Measurements from ENCODE around the gene TTC9.

The TTC9 gene

DNA sequence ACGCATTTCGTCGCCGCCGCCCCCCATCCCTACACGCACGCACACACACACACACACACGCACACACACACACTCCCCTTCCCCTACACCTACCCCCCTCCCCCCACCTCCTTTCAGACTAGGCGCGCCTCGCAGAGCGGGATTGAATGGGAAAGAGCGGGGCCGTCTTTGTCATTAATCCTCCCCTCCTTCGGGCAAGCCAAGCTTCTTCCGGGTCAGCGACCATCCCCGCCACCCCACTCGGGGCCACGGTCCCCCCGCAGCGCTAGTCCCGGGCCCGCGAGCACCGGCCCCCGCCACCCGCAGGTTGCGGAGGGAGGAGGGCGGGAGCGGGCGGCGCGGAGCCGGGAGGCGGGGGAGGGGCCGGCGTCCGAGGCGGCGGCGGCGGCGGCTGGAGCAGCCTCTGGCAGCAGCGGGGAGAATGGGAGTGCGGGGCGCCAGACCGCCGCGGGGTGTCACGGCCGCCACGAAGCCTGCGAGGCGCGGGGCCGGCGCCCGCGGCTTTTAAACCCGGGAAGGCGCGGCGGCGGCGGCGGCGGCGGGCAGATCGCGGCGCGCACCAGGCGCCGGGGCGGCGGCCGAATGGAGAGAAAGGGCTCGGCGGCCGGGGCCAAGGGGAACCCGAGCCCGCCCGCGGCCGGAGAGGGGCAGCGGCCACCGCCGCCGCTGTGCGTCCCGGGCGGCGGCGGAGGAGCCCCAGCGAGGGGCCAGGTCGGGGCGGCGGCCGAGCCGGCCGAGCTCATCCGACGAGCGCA, at the start of gene TTC9:
Gene TTC9, plus strand, starts transcription at position 369 of the 755 bp plus-strand sequence. Its CDS starts 214 bp downstream, at position 583.
- H3K36me3 Mint-ChIP-seq, result peaks cover 6 to 19% of the 10 kb centered on the region in 2 donors
- peak within 1 kb of the TSS; percentile 97 for H3K27ac Mint-ChIP-seq
- no peaks in the 10 kb centered on the region for H3K27me3 Mint-ChIP-seq
- peaks cover 40 to 70% of the 10 kb centered on the region in 2 donors for H3K4me1 Mint-ChIP-seq
- H3K4me3 Mint-ChIP-seq, result peak within 1 kb of the TSS; percentile 93 to 94
- no peak for DNase-seq
- no peaks in the 10 kb centered on the region for H3K9me3 Mint-ChIP-seq
- peak; percentile 13 to 22 for ATAC-seq (replicated peaks)

DNA sequence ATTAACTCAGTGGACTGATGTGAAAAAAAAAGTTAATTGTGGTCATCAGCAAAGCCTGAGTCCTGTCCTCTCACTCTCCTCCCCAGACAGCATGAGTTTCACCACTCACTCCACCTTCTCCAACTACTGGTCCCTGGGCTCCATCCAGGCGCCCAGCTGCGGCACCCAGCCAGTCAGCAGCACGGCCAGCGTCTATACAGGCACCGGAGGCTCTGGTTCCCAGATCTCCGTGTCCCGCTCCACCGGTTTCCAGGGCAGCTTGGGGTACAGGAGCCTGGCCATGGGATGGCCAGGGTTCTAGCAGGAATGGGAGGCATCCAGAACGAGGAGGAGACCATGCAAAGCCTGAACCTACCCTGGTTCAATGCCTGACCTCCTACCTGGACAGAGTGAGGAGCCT, 47.3 kb upstream of the TTC9 start:
- H3K9me3 Mint-ChIP-seq, result no peaks in the 10 kb centered on the region
- no peaks in the 10 kb centered on the region for H3K27me3 Mint-ChIP-seq
- peak overlapping the region; percentile 71 for H3K27ac Mint-ChIP-seq
- peaks cover 10 to 11% of the 10 kb centered on the region in 2 donors for H3K4me1 Mint-ChIP-seq
- ATAC-seq (replicated peaks) (no peak), DNase-seq (no peak)
- peaks cover 23 to 34% of the 10 kb centered on the region in 2 donors for H3K36me3 Mint-ChIP-seq
- H3K4me3 Mint-ChIP-seq, result no peak overlapping the region

DNA sequence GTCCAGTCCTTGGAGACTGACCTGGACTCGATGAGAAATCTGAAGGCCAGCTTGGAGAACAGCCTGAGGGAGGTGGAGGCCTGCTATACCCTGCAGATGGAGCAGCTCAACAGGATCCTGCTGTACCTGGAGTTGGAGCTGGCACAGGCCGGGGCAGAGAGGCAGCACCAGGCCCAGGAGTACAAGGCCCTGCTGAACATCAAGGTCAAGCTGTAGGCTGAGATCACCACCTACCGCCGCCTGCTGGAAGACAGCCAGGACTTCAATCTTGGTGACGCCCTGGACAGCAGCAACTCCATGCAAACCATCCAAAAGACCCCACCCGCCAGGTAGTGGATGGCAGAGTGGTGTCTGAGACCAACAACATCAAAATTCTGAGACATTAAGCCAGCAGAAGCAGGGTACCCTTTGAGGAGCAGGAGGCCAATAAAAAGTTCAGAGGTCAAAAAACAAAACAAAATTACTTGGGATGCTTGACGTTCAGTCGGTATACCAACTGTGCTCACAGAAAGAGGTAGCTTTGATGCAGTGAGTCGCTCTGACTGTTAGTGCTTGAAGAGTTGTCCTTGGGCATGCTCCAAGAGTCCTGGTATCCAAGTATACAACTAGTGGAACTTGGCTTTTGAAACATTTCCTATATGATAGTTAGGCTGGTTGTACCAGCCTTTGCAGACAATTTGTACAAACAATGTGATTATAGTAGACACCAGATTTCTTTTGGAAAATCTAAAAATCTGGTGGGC, 46.1 kb upstream of the TTC9 start:
- peaks cover 17 to 25% of the 10 kb centered on the region in 2 donors for H3K36me3 Mint-ChIP-seq
- no peak overlapping the region for H3K27ac Mint-ChIP-seq
- H3K9me3 Mint-ChIP-seq, result no peaks in the 10 kb centered on the region
- H3K4me3 Mint-ChIP-seq, result no peak overlapping the region
- peaks cover 11 to 18% of the 10 kb centered on the region in 2 donors for H3K4me1 Mint-ChIP-seq
- H3K27me3 Mint-ChIP-seq, result no peaks in the 10 kb centered on the region
- DNase-seq, result no peak
- ATAC-seq (replicated peaks), result no peak

DNA sequence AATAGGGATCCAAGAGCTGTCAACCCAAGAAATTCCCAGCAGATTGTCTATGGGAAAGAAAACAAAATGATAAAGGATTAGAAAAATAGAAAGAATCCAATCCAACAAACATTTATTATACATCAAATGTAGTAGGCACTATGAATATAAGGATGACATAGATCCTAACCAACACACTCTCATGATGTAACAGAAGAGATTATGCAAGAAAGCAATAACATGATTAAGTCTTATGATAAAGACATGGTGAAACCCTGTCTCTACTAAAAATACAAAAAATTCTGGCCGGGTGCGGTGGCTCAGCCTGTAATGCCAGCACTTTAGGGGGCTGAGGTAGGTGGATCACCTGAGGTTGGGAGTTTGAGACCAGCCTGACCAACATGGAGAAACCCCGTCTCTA, 44.0 kb upstream of the TTC9 start:
- Mint-ChIP-seq H3K36me3 (peaks cover 12 to 15% of the 10 kb centered on the region in 2 donors), H3K27ac (no peak overlapping the region)

DNA sequence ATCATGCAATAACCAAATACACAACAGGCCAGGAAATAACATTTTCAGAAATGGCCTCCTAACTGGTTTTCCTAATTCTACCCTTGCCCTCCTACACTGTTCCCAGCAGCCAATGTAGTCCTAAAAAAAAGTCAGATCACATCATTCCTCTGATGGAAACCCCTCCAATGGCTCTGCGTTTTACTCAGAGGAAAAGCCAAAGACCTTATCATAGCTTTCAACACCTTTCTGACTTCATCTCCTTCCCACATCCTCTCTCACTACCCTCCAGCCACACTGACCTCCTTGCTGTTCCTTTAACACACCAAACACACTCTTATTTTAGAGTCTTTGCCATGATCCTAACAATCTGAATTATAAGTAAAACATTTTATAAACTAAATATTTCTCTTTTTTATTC, 42.4 kb upstream of the TTC9 start:
- Mint-ChIP-seq H3K27me3 (peaks cover 3 to 6% of the 10 kb centered on the region in 2 donors), H3K9me3 (no peaks in the 10 kb centered on the region), H3K36me3 (peaks cover 9 to 13% of the 10 kb centered on the region in 2 donors), H3K4me1 (peaks cover 17 to 37% of the 10 kb centered on the region in 2 donors), H3K27ac (no peak overlapping the region), H3K4me3 (peak overlapping the region; percentile 36 to 98)
- ATAC-seq (replicated peaks), result no peak
- no peak for DNase-seq

More for the DNA sequence above, 44.0 kb upstream of the TTC9 start:
- ATAC-seq (replicated peaks) (no peak), DNase-seq (no peak)
- Mint-ChIP-seq H3K4me3 (no peak overlapping the region), H3K9me3 (no peaks in the 10 kb centered on the region), H3K27me3 (peaks cover 0 to 3% of the 10 kb centered on the region in 2 donors), H3K4me1 (peaks cover 17 to 37% of the 10 kb centered on the region in 2 donors)

DNA sequence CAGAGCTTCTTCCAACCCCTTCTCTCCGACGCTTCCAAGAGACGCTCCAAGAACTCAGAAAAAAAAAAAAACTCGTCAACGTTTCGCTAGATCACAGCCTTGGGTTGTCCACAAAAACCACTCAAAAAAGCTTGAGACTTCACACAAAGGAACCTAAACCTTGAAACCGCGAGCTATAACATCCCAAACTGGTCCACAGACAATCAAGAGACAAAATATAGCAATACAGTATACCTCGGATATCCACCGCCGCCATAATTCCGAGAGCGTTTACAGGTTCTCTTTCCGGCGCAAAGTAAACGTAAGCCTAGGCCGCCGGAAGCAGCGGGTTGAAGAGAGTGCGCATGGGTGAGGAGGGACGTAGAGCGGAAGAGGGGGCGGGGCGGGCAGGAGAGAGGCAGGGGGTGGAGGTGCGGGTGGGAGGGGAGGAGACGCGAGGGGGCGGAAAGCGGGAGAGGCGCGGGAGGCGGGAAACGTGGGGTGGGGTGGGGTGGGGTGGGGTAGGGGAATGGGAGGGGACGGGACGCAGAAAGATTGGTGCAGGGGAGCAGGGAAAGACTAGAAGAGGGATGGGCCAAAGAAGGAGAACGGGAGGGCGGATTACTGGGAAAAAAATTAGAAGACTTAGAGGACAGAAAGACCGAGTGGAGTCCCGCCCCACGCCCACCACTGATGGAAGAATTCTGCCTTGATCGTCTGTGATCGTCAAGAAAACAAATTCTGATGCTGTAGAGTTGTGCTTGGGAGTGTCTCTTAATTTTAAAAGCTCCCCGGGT, 41.1 kb upstream of the TTC9 start, which contains the start of gene MED6:
Gene MED6, minus strand, starts transcription at position 274 of the 776 bp plus-strand sequence. Its CDS starts 18 bp downstream, at position 256.
- Mint-ChIP-seq H3K27ac (peak within 1 kb of the TSS; percentile 99), H3K4me3 (peak within 1 kb of the TSS; percentile 97 to 98), H3K9me3 (no peaks in the 10 kb centered on the region), H3K4me1 (peaks cover 10 to 37% of the 10 kb centered on the region in 2 donors), H3K27me3 (peaks cover 3 to 6% of the 10 kb centered on the region in 2 donors), H3K36me3 (peaks cover 1% of the 10 kb centered on the region in 2 donors)
- ATAC-seq (replicated peaks) (peak; percentile 98), DNase-seq (peak; percentile 80)

DNA sequence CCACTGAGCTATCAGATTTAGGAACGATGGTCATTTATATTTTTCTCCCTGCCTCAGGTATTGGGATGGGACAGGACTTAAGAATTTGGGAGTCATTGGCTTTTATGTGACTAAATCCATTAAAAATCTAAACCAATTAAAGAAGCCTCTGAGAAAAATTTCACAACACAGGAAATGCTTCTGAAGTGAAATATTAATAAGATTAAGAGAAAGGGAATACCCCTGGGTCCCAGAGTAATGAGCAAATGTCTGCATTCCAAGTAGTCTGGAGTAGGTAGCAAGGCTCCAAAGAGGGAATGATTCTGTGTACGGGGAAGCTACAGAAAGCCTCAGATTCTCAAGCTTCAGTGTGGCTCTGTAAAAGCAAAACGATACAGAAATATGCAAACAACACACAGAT, 40.6 kb upstream of the TTC9 start:
- Mint-ChIP-seq H3K27me3 (peaks cover 3 to 6% of the 10 kb centered on the region in 2 donors), H3K36me3 (no peaks in the 10 kb centered on the region), H3K9me3 (no peaks in the 10 kb centered on the region), H3K4me1 (peaks cover 10 to 37% of the 10 kb centered on the region in 2 donors), H3K27ac (peak overlapping the region; percentile 99), H3K4me3 (peak overlapping the region; percentile 97 to 98)
- no peak for DNase-seq
- no peak for ATAC-seq (replicated peaks)

DNA sequence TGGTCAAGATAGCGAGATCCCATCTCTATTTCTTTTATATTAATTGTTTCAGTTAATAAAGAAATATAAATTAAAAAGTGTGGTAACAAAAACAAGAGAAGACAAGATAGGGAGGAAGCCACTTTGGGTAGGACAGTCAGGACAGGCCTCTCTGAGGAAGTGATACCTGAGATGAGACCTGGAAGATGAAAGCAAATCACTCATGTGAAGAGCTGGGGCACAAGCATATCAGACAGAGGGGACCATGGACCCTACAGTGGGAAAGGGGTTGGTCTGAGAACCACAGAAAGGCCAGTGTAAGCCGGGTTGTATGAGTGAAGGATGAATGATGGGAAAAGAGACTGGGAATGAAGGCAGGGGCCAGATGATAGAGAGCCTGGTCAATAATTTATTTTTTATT, 39.5 kb upstream of the TTC9 start:
- no peak overlapping the region for H3K27ac Mint-ChIP-seq
- peaks cover 3 to 6% of the 10 kb centered on the region in 2 donors for H3K27me3 Mint-ChIP-seq
- ATAC-seq (replicated peaks), result peak; percentile 67 to 74
- H3K4me1 Mint-ChIP-seq, result peaks cover 10 to 37% of the 10 kb centered on the region in 2 donors
- H3K4me3 Mint-ChIP-seq, result no peak overlapping the region
- H3K9me3 Mint-ChIP-seq, result no peaks in the 10 kb centered on the region
- no peaks in the 10 kb centered on the region for H3K36me3 Mint-ChIP-seq
- no peak for DNase-seq

DNA sequence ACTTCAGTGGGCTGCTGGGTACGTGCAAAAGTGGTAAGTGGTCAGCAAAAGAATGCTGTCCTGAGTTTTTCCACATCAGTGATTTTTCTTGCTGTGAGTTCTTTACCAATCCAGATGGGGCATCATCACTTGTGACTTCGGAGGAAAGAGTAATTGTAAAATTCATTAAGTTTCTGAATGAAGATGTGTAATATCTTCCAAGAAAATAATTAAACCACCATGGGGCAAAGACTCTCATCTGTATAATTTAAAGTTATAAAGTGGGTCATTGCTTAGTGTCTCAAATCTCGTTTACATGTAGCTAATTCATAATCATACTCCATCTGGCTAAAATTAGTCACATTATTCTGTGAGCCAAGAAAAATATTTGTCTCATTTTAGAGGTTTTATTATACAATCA, 30.5 kb upstream of the TTC9 start:
- no peak for ATAC-seq (replicated peaks)
- Mint-ChIP-seq H3K4me1 (no peaks in the 10 kb centered on the region), H3K4me3 (no peak overlapping the region), H3K27me3 (no peaks in the 10 kb centered on the region), H3K27ac (no peak overlapping the region), H3K36me3 (no peaks in the 10 kb centered on the region), H3K9me3 (no peaks in the 10 kb centered on the region)
- DNase-seq, result no peak

DNA sequence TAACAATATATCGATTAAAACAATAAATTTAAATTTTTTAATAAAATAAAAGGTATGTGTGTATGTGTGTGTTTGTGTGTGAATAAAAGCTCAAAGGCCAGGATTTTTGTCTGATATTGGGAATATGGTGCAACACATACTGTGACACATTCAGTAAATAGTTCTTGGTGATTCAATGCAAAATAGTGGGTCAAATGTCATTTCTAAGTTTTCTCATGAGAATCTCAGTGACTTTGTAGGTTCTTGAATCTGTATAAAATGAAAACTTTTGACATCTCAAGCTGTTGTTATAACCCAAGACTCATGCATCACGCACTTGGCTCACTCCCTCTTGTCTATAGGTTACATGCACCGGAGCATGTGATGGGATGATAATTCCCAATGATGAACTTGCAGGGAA, 25.1 kb upstream of the TTC9 start:
- no peaks in the 10 kb centered on the region for H3K27me3 Mint-ChIP-seq
- H3K4me3 Mint-ChIP-seq, result no peak overlapping the region
- no peak for DNase-seq
- H3K9me3 Mint-ChIP-seq, result no peaks in the 10 kb centered on the region
- H3K27ac Mint-ChIP-seq, result no peak overlapping the region
- no peak for ATAC-seq (replicated peaks)
- peaks cover 0 to 3% of the 10 kb centered on the region in 2 donors for H3K36me3 Mint-ChIP-seq
- no peaks in the 10 kb centered on the region for H3K4me1 Mint-ChIP-seq

DNA sequence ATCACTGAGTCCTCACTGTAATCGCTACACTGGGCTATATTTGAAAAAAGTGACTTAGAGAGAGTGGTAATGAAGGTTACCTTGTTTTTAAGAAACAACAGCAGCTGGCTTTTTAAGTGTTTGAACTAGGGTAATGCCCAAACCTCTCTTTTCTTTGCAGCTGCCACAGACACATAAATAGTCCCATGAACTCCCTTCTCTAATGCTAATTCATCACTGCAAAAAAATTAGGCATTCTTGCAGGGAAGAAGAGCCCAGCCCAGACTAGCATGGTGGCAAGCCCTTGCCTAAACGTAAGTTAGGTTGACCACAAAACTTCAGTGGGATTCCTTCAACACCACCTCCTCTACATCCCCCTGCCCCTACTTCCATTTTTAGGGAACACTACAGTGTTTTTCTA, 23.4 kb upstream of the TTC9 start:
- H3K36me3 Mint-ChIP-seq, result peaks cover 10 to 11% of the 10 kb centered on the region in 2 donors
- H3K27me3 Mint-ChIP-seq, result no peaks in the 10 kb centered on the region
- DNase-seq (no peak), ATAC-seq (replicated peaks) (no peak)
- peaks cover 3 to 7% of the 10 kb centered on the region in 2 donors for H3K9me3 Mint-ChIP-seq
- H3K4me3 Mint-ChIP-seq, result no peak overlapping the region
- peak overlapping the region; percentile 38 for H3K27ac Mint-ChIP-seq
- peaks cover 7 to 10% of the 10 kb centered on the region in 2 donors for H3K4me1 Mint-ChIP-seq

DNA sequence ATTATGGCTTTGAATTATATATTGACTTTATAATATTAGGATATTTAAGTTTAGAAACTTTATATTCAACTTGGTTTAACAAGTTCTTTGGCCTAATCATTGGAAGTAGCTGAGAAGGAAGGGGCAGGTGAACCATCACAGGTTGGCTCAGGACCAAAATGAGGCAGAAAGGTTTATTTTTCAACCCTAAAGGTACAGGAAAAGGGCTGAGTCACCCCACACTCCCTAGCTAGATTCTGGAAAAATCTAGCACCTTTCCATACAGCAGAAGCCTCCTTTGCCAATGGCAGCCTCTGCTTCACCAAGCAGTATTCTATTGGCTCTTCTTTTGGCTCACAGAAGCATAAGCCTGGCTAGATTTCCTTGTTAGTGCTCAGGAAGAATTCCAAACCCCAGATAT, 22.0 kb upstream of the TTC9 start:
- DNase-seq, result no peak
- Mint-ChIP-seq H3K27ac (no peak overlapping the region), H3K4me3 (no peak overlapping the region), H3K36me3 (peaks cover 12 to 20% of the 10 kb centered on the region in 2 donors), H3K4me1 (peaks cover 7 to 18% of the 10 kb centered on the region in 2 donors), H3K9me3 (peaks cover 3 to 10% of the 10 kb centered on the region in 2 donors), H3K27me3 (no peaks in the 10 kb centered on the region)
- no peak for ATAC-seq (replicated peaks)

DNA sequence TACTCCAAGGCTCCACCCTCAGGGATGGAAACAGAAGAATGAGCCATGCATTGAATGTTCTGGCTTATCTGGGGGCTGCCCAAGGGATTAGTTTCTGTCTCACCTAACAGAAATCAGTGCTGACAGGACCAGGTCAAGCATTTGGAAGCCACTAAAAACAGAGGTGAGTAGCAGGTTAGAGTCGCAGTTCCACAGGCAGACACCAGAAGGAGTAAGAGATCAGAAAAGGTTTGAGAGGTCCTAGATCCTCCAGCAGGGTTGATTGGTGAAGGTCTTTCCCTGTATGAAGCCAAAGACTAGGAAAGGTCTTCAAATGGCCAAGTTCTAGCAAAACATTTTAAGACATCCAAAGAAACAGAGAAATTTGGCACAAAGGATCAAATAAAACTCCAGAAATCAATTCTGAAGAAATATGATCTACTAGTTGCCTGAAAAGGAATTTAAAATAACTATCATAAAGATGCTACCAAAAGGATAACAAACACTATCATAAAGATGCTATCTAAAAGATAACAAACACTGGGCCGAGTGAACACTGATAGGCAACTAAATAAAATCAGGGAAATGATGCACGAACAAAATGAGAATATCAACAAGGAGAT, 19.5 kb upstream of the TTC9 start:
- Mint-ChIP-seq H3K27me3 (no peaks in the 10 kb centered on the region), H3K36me3 (peaks cover 29 to 43% of the 10 kb centered on the region in 2 donors), H3K27ac (no peak overlapping the region), H3K4me3 (no peak overlapping the region), H3K4me1 (peaks cover 11 to 27% of the 10 kb centered on the region in 2 donors), H3K9me3 (peaks cover 11 to 23% of the 10 kb centered on the region in 2 donors)
- DNase-seq (peak; percentile 42), ATAC-seq (replicated peaks) (peak; percentile 82 to 84)
